Glutamatergic neuron (in vitro differentiated cells): ENCODE data around the gene XG. TPM values are rescaled to one million over a fixed set of nuclear protein-coding genes. Genes with fewer than 3 reads are reported as not detected.
"Not testable (repeated sequence)": the region's sequence is repeated elsewhere in the genome, so short reads cannot be mapped to it uniquely, and the experiment has no call there.

Source experiments
- DNase-seq: peaks from one replicate; pipeline ENCODE4 v3.0.0; 2022
- H3K27ac Mint-ChIP-seq: one replicate; pipeline ENCODE4 v1.8.0; 2020; ENCODE audit warnings: mild to moderate bottlenecking, mixed read lengths, inconsistent platforms; ENCODE audit not compliant: unreplicated experiment
- H3K27me3 Mint-ChIP-seq: one replicate; pipeline ENCODE4 v1.8.0; 2020; ENCODE audit warnings: mild to moderate bottlenecking, moderate library complexity, mixed read lengths, inconsistent platforms; ENCODE audit not compliant: unreplicated experiment
- H3K36me3 Mint-ChIP-seq: one replicate; pipeline ENCODE4 v1.8.0; 2020; ENCODE audit warnings: mild to moderate bottlenecking, mixed read lengths, inconsistent platforms; ENCODE audit not compliant: unreplicated experiment
- H3K4me1 Mint-ChIP-seq: one replicate; pipeline ENCODE4 v1.8.0; 2020; ENCODE audit warnings: mild to moderate bottlenecking, low read depth, mixed read lengths, inconsistent platforms; ENCODE audit not compliant: unreplicated experiment
- H3K4me3 Mint-ChIP-seq: one replicate; pipeline ENCODE4 v1.8.0; 2020; ENCODE audit warnings: mild to moderate bottlenecking, mixed read lengths, inconsistent platforms; ENCODE audit not compliant: unreplicated experiment
- H3K9me3 Mint-ChIP-seq: one replicate; pipeline ENCODE4 v1.8.0; 2020; ENCODE audit warnings: mild to moderate bottlenecking, moderate library complexity, mixed read lengths, inconsistent platforms; ENCODE audit not compliant: unreplicated experiment
- CTCF ChIP-seq: fragments of 200-600 bp; sonication (generic); IDR thresholded peaks from one replicate; pipeline ENCODE4 v1.5.0; 2021; ENCODE audit not compliant: partially characterized antibody, unreplicated experiment
- total RNA-seq: library from RNA; stranded (reverse); fragmentation: NEBNext Ultra II Directional; extraction: Animal tissue kit (Norgen Biotek cat#: 25700); gene quantifications from one replicate; pipeline ENCODE4 v1.2.1, GENCODE V29; 2021; ENCODE audit not compliant: unreplicated experiment

The XG gene
- total RNA-seq, 1 donor from 2014 or later, result not detected

- H3K27ac Mint-ChIP-seq, result not testable (repeated sequence)
These were observed 60.5 kb downstream of the XG start for GRCh38 chrX:2812161-2812907.

GRCh38 chrX:2817036-2817435 is 65.2 kb downstream of the XG start:
- DNase-seq, result no peak
- no peak overlapping the region for H3K27ac Mint-ChIP-seq
- H3K4me1 Mint-ChIP-seq, result no peaks in the 10 kb centered on the region
- H3K9me3 Mint-ChIP-seq, result no peaks in the 10 kb centered on the region
- no peaks in the 10 kb centered on the region for H3K27me3 Mint-ChIP-seq
- H3K4me3 Mint-ChIP-seq, result no peak overlapping the region
- TF ChIP-seq CTCF, result no peak
- no peaks in the 10 kb centered on the region for H3K36me3 Mint-ChIP-seq

More at GRCh38 chrX:2812161-2812907, 60.5 kb downstream of the XG start:
- H3K4me1 Mint-ChIP-seq, H3K27me3 Mint-ChIP-seq, H3K9me3 Mint-ChIP-seq, H3K36me3 Mint-ChIP-seq: not testable (repeated sequence)
- peak overlapping the region; percentile 61 for H3K4me3 Mint-ChIP-seq
- TF ChIP-seq CTCF, result peak; percentile 56
- DNase-seq, result peak; percentile 31

DNA sequence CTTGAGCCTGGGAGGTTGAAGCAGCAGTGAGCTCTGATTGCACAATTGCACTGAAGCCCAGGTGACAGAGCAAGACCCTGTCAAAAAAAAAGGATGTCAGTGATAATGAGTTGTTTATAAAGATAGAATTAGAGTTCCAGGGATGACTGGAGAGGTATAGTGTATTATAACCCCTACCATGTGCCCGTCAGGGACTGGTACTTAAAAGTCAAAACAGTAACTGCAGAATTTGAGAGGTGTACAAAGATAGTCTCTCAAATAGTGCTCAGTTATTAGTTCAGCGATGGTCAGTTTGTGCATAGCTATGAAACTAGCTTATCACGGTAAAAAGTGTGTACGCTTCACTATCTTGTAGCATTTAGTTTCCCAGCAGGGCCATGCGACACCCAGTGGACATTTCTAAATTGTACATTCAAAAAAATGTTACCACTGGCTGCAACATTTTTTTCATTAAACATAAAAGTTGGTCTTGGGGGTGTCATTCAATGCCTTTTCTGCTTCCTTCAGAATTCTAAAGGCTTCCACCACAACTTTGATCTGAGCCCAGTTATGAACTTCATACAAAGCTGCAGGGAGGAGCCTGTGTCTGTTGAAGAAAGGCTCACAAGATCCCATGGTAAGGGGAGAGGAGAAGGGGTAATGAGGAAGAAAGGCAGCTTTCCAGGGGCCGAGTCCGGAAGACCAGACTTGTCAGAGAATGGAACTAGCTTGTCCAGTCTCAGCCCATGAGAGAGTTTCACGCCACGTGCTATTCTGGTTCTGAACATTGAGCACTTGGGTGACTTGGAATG is 67.7 kb downstream of the XG start:
- H3K27me3 Mint-ChIP-seq, result no peaks in the 10 kb centered on the region
- no peak overlapping the region for H3K4me3 Mint-ChIP-seq
- H3K4me1 Mint-ChIP-seq, result no peaks in the 10 kb centered on the region
- H3K9me3 Mint-ChIP-seq, result no peaks in the 10 kb centered on the region
- DNase-seq, result no peak
- no peaks in the 10 kb centered on the region for H3K36me3 Mint-ChIP-seq
- no peak for TF ChIP-seq CTCF
- H3K27ac Mint-ChIP-seq, result no peak overlapping the region

DNA sequence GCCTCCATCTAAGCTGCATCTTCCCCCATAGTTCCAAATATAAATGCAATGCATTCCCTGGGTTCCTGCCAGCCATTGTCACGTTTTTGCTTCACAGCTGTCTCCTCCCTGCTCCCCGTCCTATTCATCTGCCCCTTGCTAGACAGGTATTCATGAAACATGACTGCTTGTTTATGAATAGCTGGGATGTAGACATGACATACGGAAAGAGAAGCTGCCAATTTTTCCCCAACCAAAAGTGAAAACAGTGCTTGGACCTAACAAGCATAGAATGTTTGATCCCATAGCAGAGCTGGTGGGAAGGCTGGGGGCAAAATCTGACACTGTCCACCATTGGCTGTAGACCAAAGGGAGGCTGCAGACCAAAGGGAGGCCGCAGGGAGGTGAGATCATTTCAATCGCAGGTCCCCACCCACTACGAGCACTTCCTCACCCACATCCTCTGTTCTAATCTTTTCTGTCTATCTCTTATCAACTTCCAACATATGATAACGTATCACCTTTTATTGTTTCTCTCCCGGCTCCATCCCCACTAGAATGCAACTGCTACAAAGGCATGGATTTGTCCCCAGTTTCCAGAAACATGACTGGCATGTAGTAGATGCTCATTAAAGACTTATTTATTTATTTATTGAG is 68.4 kb downstream of the XG start:
- H3K9me3 Mint-ChIP-seq, result no peaks in the 10 kb centered on the region
- H3K4me1 Mint-ChIP-seq, result no peaks in the 10 kb centered on the region
- no peak overlapping the region for H3K4me3 Mint-ChIP-seq
- H3K27ac Mint-ChIP-seq, result no peak overlapping the region
- DNase-seq, result no peak
- TF ChIP-seq CTCF, result no peak
- H3K36me3 Mint-ChIP-seq, result no peaks in the 10 kb centered on the region
- H3K27me3 Mint-ChIP-seq, result no peaks in the 10 kb centered on the region
